ENCODE measurements around the gene ZSWIM8.

The ZSWIM8 gene

DNA sequence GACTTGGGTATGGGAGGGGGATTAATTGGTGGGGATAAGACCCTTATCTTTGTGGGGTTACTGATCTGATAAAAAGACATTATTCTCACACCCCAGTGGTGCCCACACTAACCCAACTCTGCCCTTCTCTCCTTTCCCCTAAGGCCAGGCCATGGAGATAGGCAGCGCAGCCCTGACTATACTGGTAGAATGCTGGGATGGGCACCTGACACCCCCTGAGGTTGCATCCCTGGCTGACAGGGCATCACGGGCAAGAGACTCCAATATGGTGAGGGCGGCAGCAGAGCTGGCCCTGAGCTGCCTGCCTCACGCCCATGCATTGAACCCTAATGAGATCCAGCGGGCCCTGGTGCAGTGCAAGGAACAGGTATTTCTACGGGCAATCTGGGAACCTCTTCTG is 12.7 kb downstream of the ZSWIM8 start:
- DNase-seq: no peak

DNA sequence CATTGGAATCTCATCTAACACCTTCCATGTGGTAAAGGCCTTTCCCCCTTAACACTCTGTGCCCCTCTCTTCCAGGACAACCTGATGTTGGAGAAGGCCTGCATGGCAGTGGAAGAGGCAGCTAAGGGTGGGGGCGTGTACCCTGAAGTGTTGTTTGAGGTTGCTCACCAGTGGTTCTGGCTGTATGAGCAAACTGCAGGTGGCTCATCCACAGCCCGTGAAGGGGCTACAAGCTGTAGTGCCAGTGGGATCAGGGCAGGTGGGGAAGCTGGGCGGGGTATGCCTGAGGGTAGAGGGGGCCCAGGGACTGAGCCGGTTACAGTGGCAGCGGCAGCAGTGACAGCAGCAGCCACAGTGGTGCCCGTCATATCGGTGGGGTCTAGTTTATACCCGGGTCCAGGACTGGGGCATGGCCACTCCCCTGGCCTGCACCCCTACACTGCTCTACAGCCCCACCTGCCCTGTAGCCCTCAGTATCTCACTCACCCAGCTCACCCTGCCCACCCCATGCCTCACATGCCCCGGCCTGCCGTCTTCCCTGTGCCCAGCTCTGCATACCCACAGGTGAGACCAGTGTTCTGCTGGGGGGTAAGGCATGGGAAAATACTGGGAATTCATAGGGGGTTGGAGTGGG is 13.6 kb downstream of the ZSWIM8 start:
- no peak for DNase-seq

DNA sequence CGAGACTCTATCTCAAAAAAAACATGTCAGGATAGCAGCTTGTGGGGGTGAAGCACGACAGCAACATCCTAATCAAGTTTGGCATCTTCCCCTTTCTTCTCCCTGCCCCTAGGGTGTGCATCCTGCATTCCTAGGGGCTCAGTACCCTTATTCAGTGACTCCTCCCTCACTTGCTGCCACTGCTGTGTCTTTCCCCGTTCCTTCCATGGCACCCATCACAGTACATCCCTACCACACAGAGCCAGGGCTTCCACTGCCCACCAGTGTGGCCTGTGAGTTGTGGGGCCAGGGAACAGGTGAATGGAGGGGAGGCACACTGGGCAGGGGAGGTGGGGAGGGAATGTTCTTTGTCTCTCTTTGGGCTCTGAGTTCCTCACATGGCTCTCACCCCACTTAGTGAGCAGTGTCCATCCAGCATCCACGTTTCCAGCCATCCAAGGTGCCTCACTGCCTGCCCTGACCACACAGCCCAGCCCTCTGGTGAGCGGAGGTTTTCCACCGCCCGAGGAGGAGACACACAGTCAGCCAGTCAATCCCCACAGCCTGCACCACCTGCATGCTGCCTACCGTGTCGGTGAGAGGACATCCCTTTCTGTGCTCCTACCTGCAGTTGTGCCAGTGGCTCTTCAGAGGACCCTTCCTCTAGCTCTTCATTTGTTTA is 14.6 kb downstream of the ZSWIM8 start:
- no peak for DNase-seq

DNA sequence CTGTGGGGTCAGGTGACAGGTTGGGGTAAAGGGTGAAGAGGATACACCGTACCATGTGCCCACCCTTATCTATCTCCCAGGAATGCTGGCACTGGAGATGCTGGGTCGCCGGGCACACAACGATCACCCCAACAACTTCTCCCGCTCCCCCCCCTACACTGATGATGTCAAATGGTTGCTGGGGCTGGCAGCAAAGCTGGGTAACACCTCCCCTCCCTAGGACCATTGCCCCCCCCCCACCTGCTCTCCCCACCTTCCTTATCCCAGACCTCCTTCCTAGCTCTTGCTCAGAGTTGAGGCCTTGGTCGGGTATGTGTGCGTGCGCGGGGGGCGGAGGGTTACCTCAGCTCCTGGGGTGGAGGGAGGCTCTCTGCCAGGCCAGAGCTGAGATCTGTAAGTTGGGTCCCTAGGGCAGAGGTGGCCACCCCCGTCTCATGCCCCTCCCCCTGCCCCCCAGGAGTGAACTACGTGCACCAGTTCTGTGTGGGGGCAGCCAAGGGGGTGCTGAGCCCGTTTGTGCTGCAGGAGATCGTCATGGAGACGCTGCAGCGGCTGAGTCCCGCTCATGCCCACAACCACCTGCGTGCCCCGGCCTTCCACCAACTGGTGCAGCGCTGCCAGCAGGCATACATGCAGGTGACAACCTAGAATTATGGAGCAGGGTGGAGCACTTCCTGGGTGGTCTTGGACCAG is 15.3 kb downstream of the ZSWIM8 start:
- DNase-seq: no peak

DNA sequence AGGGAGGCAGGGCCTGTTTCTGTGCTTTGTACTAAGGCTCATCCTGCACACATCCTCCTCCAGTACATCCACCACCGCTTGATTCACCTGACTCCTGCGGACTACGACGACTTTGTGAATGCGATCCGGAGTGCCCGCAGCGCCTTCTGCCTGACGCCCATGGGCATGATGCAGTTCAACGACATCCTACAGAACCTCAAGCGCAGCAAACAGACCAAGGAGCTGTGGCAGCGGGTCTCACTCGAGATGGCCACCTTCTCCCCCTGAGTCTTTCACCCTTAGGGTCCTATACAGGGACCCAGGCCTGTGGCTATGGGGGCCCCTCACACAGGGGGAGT is 15.8 kb downstream of the ZSWIM8 start:
- DNase-seq: no peak

DNA sequence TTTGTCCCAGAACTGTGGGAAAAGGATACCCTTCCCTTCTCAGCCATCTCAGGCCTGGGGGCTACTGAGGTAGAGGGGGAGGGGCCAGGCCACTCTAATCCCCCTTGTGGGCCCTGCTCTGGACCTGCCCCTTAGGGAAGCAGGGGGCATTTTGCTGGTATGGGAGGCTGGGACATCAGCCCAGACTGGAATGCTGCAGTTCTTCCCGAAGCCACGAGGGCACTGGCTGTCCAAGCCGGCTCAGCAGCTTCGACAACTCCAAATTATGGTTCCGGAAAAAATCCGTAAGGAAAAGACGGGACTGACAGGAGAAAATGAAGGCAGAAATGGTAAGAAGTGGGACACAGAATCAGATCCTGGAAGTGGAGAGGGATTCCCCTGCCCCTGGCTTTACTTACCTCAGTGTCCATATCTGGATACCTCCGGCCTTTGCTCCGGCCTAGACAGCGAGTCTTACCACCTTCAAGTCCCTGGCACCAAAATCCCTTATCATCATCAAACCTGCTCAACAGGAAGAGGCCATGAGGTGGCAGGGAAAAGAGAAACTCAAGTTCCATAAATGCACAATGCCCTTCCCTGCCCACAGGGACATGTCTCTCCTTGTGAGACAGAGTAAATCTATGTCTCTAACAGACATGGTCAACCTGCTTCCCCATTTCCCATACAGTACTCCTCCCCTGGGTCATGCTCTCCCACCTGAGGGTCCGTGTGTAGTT is 17.0 kb downstream of the ZSWIM8 start:
- DNase-seq: no peak

DNA sequence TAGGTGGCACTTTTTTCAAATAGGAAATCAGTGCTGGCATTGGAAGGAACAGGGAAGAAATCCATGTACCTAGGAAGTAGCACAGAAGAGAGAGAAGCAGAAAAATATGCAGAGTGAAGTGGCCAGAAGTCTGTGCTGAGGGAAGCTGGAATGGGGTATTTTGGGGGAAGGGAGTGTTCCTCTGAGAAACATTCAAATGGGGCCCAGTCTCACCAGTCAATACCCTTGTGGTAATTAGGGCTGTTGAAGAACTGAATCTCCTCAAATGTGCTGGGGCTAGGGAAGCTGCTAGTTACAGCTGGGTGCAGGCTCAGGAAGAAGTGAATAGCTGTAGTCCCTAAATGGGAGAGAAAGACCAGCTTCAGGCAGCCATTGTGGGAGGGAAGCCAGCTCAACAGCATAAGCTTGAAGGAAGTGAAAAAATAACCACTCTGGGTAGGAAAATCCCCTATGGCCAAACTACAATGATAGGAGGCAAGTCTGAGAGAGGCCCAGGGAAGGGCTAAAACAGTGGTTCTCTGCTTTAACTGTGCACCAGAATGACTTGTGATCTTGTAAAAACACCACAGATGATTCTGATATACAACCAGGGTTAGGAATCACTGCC is 18.4 kb downstream of the ZSWIM8 start:
- DNase-seq: peak in 1 of 2 donors; percentile 54

DNA sequence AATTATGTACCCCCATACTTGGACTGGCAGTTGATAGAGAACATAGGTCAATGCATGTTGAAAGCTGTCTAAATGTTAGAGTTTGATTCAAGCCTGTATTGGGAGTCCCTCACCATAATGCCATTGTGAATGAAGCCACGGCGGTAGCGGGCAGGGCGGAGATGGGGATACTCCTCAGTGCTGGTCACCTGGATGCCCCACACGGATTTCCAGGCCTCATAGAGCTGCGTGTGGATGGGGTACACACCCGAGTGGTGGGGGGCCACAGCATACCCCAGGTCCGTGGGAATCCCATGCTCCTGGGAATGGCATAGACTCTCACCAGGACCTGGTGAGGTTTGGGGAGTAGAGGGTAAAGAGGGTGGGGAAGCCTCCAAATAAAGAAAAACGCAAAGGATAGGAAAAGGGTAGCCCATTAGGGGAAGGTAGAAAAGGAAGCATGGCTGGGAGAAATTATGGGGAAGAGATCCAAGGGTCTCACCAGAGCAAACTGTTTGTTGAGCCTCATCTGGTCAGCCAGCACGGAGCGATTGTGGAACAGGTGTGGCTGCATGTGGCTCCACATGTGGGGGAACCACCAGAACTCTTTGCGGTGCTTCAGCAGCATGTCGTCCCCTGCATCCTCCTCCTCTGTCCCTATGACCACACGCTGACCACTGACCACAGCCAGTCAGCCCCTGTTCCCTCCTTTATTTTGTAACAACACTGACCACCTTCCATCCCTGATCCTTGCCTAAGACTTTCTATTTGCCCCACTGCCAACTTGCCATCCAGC is 21.0 kb downstream of the ZSWIM8 start:
- no peak for DNase-seq

DNA sequence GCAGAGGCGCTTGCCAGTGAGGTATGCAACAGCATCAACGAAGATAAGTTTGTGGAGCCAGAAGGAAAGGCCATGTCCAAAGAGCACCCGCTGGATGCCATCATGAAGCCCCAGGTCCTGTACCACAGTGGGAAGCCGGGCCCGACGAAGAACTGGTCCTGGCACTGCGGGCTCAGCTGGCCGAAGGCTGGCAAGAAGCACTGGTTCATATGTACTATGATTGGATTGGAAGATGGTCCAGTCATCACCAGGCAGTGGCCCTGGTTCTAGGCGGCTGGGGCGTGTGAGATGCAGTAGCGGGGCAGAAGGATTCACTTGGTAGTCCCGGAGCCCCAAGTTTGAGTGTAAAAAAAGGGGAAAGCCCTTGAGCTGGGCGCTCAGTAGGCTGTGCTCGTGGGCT is 22.1 kb downstream of the ZSWIM8 start:
- no peak for DNase-seq

DNA sequence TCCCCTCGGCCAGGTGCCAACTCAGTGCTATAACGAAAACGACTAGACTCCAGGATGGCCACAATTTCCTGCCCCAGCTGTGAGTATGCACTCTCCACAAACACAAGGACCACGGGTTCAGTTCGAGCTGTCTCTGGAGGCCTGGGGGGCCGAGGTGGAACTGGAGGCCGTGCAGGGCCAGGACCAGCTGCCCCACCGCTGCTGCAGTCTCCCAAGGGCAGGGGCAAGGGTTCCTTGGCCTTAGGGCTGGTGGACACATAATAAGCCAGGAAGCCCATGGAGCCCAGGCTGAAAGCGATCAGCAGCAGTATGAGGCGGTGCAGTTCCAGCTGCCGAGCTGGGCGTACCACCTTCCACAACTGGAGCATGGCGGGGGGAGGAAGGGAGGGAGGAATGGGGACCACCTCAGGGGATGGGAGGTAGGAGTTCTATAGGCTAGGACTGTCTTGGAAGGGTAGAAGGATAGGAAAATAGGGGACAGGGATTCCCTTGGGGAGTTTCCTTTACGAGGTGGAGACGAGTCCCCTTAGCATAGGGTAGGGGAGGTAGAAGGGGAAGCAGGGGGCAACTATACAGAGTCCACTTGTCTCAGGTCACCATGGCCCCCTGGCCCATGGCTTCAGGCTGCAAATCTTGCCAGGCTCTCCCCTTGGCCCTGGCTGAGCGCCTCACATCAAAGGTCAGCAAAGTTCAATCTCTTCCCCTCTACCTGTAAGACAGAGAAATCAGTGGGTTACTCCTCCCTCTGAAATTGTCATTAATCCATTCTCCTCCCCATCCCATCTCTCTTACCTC is 22.8 kb downstream of the ZSWIM8 start:
- DNase-seq: no peak

DNA sequence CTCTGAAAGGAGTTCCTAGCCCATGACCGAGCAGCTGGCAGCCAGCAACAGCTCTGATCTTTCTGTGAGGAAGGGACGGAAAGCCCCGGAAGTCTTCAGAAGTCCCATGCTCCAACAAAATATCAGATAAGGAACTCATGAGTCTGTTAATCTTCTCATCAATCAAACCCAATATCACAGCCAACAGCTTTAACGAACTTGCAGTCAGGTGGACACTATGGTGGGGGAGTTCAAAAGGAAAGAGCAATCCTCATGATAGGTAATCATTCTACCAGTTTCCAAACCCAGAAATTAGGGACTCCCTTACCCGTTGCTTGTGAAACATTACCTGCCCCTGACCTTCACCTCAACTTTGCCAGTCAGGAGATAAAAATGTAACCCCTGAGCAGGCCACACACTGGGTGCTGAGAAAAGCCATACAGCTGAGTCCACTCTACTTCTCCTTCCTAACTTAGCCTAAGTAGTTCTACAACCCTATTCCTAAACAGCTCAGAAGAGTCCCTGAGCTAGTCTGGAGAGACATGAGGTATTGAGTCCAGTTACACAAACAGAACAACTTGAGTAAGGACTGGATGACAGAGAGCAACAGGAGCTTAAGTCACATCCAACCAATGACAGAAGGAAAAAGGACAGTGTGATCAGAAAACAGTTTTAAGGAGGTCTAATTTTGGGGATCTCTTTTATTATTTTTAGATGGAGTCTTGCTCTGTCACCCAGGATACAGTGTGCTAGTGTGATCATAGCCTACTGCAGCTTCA is 23.8 kb downstream of the ZSWIM8 start:
- DNase-seq: peak in 1 of 2 donors; percentile 26

DNA sequence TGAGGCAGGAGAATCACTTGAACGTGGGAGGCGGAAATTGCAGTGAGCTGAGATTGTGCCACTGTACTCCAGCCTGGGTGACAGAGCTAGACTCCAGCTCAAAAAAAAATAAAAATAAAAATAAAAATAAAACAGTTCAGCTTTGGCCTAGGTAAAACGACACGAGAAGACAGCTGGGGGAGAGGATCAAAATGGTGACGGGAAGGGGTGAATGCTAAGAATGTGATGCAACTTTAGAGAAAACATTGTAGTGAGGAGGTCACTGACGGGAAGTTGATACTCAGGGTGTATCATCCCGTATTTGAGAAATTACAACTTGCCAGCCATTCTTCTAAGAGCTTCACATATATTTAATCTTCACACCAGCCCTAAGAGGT is 24.9 kb downstream of the ZSWIM8 start:
- peak; percentile 18 to 44 for DNase-seq

DNA sequence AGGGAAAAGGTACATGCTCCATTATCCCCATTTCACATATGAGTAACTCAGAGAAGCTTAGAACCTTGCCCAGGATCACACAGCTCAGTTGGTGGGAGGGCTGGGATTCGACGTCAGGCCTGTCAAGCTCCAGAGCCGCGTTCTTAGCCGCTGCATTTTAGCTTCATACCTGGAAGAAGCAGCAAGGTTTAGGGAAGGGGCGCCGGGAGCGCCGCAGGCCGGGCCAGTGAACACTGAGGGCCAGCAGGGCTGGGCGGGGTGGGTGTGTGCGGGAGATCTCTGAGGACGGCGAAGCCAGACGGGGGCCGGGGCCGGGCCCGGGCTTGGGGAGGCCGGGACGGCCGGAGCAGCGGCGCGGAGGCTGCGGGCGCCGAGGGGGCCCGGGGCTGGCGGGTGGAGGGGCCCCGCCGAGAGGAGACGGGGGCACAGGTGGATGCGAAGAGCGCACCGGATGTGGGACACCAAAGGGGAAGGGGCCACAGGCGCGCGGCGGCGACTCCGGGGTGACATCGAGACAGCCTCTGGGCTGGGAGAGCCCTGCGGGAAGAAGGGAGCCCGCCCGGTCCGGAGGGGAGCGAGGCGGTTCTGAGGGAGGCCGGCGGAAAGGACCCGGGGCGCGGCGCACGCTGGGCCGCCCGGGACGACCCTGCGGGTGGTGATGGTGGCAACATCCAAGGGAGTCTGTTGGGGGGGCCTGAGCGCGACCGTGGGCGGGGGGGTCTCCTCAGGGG is 25.5 kb downstream of the ZSWIM8 start:
- peak in 1 of 2 donors; percentile 15 for DNase-seq

DNA sequence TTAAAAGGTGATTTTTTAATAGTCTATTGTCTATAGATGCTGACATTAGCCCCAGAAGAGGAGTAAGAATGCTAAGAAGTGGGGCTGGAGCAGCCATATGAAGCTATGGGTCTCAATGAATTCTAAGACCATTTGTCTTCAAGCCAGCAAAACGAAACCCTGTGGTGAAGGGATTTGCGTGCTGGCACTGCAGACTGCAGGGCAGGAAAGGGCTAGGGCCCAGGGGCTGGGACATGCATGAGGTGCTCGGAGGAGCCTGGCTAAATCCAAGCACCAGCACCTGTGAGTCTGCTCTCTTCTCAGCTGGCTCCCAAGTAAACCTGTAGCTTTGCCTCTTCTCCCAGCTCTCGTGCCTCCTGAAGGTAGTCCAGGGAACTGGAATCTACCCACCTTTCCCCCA is 27.3 kb downstream of the ZSWIM8 start:
- no peak for DNase-seq

DNA sequence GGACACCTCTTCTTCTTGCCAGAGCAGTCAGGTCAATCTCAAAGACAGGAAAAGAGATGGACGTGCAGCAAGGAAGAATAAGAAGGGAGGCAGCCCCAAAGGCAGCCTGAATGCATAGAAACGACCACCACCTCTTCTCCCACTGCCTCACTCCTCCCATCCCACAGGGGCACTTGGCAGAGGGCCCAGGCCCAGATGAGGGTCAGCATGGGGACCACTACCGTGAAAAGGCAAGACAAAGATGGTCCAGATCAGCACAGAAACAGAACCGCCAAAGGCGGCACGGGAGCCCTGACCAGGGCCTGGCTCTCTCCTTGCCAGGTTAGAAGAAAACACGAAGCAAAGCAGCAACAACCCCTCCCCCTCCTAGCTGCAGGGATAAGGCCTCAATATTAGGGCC is 27.9 kb downstream of the ZSWIM8 start:
- DNase-seq: no peak

DNA sequence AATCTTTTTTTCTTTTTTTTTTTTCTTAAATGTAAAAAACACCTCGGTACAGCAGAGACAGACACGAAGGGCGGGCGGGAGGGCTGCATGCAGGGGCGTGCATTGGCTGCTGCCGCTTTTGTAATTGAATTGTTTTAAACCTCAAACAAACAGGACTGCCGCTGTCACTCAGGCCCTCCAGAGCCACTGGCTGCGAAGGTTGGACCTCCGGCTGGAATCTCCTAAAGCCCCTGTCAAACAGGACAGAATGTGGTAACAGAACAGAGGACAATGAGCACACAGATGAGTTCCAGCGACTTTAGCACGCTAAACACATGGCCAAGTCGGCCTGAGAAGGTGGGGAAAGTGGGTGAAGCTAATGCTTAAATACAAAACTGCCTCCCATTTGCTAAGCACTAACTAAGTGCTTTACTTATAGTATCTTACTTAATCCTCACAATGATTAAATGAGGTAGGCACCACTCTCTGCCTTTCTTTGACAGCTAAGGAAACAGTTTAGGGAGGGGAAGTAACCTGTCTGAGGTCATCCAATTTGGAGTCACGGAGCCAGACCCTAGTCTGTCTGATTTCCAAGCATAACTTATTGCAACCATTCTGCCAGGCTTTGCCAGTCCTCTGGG is 29.0 kb downstream of the ZSWIM8 start:
- no peak for DNase-seq

DNA sequence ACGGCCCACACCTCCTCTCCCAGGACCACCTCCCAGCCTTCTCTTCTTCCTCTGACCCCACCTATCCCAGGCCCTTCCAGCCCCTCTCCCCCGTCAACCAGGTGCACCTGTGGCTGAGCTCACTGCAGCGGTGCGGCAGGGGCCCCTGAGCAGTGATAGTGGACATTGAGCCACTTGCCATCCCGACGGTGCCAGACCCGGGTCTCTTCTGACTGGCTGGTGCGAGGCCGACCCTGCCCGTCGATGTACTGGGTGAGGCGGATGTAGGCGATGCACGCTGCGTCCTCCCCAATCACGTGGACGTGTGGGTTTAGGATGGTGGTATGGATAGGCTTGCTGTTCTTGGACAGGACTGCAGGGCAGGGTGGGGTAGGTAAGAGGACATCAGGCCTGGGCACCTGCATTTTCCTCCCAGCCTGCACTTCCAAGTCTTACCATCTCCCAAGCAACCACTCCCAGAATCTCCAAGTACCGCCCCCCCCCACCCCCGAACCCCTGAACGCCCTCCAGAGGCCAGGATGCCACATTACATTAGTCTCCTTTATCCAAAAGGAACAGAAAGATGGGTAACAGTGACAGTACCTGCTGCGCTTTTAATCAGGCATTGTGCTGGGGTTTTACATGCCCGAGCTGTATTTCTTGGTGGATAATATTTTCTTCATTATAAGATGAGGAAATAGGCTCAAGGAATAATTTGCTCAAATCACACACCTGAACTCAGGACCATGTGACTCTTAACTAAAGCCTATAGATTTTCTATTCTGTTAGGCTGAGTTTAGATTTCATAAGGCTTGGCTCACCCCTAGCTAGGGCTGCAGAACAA is 29.7 kb downstream of the ZSWIM8 start:
- no peak for DNase-seq

DNA sequence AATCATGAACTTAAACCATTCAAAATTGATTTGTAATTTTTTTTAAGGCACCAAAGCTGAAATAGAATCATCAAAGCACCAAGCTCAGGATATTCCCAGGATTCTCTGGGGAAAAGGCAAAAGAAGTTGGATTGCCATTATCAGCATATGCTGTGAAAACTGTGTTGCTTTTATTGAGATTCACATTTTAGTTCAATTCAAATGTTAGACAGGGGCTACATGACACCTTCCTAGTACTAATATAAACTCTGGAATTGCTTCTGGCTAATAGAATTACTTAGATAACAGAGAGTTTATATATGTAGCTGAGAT is 30.3 kb downstream of the ZSWIM8 start:
- DNase-seq: no peak
